SK-N-MC (cell line): ENCODE data around the gene SMURF1.

Experiments used
- EZH2 ChIP-seq: fragments of 200-600 bp; sonication (generic); IDR thresholded peaks from one replicate; pipeline ENCODE4 v1.6.1; 2017; ENCODE audit warnings: antibody characterized with exemption
- POLR2AphosphoS5 ChIP-seq: IDR thresholded peaks from 2 replicates; pipeline ENCODE4 v1.6.1; 2012; ENCODE audit warnings: mild to moderate bottlenecking, low read depth, low read length, borderline replicate concordance

DNA sequence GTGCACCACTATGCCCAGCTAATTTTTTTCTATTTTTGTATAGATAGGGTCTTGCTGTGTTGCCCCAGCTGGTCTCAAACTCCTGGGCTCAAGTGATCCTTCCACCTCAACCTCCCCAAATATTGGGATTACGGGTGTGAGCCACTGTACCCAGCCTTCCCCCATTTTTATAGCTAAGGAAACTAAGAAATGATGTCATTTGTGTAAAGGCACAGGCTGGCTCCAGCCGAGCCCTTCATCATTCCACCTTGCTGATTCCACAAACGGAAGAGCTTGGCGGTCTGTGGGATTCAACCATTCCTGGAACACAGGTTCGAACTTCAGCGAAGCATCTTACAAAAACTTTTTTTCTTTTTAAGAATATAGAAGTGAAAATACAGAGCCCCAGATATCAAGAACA lies 14.4 kb downstream of the SMURF1 start:
- no peak for TF ChIP-seq POLR2AphosphoS5
- TF ChIP-seq EZH2: no peak
